GM19238 (cell line): Measurements from ENCODE around the gene SREBF1.

Experiments
- DNase-seq: peaks from one replicate; pipeline ENCODE4 v3.0.0; 2011; ENCODE audit warnings: low spot score; ENCODE audit not compliant: insufficient read length

Gene SREBF1

GRCh38 chr17:17841601-17842025 is 4.8 kb upstream of the SREBF1 start:
- no peak for DNase-seq

GRCh38 chr17:17840751-17841591 is 4.2 kb upstream of the SREBF1 start:
- DNase-seq: no peak

GRCh38 chr17:17839791-17840707 is 3.3 kb upstream of the SREBF1 start:
- DNase-seq: peak; percentile 98

- DNase-seq: no peak
Measured at GRCh38 chr17:17837966-17838962, 1.5 kb upstream of the SREBF1 start.

DNA sequence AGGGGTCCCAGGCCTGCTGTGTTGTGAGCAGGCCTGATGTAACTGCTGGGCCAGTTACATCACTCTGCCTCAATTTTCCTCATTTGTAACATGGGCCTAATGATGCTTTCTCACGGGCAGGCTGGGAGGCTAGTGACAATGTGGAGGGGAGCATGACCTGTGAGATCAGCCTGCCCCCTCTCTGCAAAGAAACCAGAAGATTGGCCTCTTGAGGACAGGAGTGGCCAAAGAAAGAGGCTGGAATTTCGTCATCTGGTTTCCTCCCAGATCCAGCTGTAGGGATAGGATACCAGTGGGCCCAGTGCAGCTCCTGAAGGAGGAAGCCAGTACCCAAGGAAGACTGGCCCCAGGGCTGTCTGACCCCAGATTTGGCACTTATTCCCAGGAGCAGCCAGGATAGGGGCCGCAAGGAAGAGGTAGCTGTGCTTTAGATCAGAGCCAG is 615 bp upstream of the SREBF1 start:
- no peak for DNase-seq

DNA sequence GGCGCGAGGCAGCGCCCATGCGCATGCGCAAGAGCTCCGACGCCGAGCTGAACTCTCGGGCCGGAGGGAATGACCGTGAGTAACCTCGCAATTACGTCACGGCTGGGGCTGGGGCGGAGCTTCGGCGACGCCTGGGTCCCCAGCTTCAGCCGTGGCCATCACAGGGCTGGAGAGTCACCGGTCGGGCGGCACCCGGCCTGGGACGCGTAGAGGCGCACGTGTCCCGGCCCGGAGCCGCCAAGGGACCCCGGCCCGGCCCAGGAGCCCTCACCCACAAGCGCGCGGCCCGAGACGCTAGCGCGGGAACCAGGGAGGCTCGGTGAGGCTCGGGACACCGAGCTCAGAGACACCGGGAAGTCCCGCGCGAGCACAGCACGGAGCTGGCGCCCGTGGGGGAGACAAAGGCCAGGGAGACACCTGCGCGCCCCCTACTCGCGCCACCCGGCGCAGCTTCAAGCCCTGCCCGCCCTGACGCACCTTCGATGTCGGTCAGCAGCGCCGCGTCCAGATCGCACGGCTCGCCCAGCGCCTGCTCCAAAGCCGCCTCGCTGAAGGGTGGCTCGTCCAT is 452 bp downstream of the SREBF1 start:
- peak; percentile 96 for DNase-seq

DNA sequence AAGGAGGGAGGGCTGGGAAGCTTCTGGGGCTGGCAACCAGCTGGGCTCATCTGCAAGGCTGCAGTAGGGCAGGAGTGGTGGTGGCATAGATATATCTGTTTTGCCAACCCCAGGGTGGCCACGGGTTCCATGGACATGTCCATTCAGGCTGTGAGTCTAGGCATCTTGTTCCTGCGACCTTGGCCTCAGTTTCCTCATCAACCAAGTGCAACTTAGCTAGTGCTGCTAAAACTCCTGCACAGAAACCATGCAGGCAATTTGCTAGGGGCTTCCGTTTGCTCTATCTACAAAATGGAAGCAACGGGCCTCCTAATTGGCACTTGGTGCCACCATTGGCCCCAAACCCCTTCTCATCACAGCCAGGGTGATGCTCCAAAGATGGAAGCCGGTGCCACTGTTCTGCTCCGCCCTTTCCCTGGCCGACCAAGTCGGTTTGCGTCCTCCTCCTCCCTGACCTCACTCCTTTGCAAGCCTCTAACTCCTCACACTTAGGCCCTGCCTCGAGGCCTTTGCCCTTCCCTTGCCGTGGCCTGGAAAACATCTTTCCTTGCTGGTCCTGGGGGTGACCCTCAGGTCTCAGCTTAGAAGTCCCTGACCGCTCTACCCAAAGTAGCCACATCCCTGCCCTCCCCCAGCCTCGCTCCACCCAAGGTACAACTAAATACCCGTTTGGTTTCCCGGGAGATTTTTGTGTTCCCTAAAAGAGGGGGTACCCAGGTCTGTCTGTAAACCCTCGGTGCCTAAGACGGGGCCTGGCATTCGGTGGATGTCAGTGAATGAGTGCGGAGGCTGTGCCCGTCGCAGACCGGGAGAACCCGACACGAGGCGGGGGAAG is 1.2 kb downstream of the SREBF1 start:
- DNase-seq: no peak

- no peak for DNase-seq
Measured at GRCh38 chr17:17834974-17835373, 1.8 kb downstream of the SREBF1 start.

DNA sequence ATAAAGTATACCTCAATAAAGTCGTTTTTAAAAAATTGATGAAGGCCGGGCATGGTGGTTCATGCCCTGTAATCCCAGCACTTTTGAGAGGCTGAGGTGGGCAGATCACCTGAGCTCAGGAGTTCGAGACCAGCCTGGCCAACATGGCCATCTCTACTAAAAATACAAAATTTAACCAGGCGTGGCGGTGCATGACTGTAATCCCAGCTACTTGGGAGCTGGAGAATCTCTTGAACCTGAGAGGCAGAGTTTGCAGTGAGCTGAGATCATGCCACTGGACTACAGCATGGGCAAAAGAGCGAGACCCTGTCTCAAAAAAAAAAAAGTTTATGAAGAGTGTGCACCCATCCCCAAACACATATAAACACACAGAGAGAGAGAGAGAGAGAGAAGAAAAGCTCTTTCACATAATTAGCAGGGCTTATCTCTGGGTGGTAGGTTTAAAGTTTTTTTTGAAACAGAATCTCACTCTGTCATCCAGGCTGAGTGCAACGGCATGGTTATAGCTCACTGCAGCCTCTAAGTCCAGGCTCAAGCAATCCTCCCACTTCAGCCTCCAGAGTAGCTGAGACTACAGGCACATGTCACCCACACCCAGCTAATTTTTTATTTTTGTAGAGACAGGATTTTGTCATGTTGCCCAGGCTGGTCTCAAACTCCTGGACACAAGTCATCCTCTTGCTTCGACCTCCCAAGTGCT is 3.0 kb downstream of the SREBF1 start:
- DNase-seq: no peak

GRCh38 chr17:17832032-17832363 is 4.8 kb downstream of the SREBF1 start:
- DNase-seq: no peak

GRCh38 chr17:17831208-17832031 is 5.4 kb downstream of the SREBF1 start:
- DNase-seq: no peak

- no peak for DNase-seq
Measured at GRCh38 chr17:17830740-17831207, 6.0 kb downstream of the SREBF1 start.

DNA sequence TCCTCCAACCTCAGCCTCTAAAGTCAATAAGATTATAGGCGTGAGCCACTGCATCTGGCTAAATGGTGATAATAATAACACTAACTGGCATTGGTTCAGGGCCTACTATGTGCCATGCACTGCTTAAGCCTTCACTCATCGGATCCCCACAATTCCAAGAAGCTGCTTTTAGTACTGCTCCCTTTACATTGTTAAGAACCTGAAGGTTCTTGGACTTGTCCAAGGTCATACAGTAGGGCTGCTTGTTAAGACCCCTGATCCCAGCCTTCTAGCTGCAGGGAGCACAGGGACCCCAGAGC is 6.6 kb downstream of the SREBF1 start:
- DNase-seq: no peak

DNA sequence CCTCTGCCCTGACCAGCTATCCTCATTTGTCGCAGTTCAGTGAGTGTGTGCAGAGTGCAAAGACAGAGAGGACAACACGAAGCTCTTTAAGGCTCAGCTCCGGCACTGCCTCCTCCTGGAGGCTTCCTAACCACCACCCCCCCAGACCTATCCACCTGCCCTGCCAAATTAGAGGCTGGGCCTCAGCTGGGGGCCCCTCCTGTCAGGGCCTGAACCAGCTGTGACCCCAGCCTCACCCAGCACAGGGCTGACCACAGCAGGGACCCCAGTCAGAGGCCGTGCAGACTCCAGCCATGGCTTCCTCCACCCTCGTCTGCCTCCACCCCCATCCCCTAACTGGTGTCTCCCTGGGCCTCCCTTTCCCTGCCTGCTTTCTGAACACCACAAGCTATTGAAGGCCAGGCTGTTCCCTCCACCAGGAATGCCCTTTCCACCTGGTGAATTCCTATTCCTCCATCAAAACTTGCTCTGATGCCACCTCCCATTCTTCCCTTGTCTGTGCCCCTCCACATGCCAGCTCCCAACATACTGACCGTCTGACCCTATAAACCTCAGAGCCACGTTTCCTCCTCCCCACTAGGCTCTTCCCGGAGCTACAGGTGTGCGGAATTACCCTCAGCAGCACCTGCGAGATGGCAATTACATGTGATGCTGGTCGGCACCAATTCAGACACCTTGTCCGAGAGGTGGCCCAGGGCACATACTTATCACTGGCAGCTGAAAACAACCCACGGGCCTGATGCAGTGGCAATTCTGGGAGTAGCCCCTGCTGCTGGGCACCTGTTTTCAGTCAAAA is 8.8 kb downstream of the SREBF1 start:
- no peak for DNase-seq

- no peak for DNase-seq
Measured at GRCh38 chr17:17826942-17827785, 9.6 kb downstream of the SREBF1 start.

- no peak for DNase-seq
Measured at GRCh38 chr17:17826342-17826713, 10.5 kb downstream of the SREBF1 start.
